ENCODE measurements around the gene MED31. TPM values are rescaled to one million over a fixed set of nuclear protein-coding genes. Genes with fewer than 3 reads are reported as not detected.
"Not testable (repeated sequence)": the region's sequence is repeated elsewhere in the genome, so short reads cannot be mapped to it uniquely, and the experiment has no call there.

Gene MED31
- total and polyA plus RNA-seq, 2 of the 4 experiments (the other 2 are of a cell fraction), result 5.6 to 11.6 TPM

DNA sequence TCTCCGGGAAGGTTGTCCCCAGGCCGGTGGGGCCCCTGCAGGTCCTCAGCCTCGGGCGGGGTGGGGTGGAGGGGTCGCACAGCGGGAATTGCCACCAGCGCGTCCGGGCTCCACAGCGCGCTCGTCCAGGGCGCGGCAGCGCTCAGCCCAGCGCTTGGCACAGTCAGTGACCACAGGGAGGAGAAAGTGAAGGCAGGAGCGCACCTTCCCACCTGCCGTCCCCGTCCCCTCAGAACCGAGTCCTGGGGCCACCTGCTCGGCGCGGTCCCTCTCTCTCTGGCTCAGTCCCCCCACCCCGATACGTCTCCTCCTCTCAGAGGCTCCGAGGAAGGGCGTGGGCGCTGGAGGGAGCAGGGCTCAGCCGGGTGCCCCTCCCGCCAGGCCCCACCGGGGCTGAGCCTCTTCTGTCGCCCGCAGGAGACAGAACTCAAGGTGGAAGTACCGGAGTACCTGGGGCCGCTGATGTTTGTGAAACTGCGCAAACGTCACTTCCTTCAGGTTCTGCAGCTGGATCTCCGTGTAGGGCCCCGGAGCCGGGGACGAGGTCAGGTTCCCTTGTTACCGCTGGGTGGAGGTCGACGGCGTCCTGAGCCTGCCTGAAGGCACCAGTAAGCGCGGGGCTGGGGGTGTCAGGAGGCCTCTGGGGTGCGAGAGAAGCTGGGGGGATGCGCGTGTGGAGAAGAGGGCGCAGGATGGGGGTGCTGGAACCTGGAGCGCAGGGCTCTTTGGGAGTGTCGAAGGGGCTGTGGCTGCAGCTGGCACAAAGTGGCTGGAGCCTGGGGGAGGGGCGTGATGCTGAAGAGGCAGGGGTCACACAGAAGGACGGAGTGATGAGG lies 5.6 kb upstream of the MED31 start:
- DNase-seq; H2BK20ac ChIP-seq (ENCODE audit: low read depth, low read length); H3K4me1 ChIP-seq (ENCODE audit: control insufficient read depth, insufficient read depth, low read length); in situ Hi-C loops (cut with MboI; ENCODE audit: low sequenced_read_pairs); BruUV-seq (replicated peaks); POLR2A ChIA-PET (ENCODE audit: unreplicated experiment); H3K79me1 ChIP-seq (ENCODE audit: low read depth in 1 of 2, low read length in 2 of 2); H4K91ac ChIP-seq (ENCODE audit: insufficient read depth, low read depth, low read length); CTCF ChIA-PET; H2BK5ac ChIP-seq (ENCODE audit: low read depth, low read length, poor library complexity, severe bottlenecking); H2AFZ ChIP-seq (replicated peaks; ENCODE audit: low read length, poor library complexity); H3K36me3 ChIP-seq (ENCODE audit: control insufficient read depth, insufficient read depth, low read length); H3K4me3 ChIP-seq (ENCODE audit: insufficient read depth, low read depth, low read length); H3K56ac ChIP-seq (ENCODE audit: extremely low read depth, insufficient read depth, low read length); H3K4me2 ChIP-seq (ENCODE audit: low read depth, low read length); H2AK5ac ChIP-seq (ENCODE audit: low read depth, low read length); H3K4ac ChIP-seq (ENCODE audit: low read depth, low read length); ATAC-seq (ENCODE audit: low read depth); H3K18ac ChIP-seq (ENCODE audit: low read depth, low read length); H4K8ac ChIP-seq (ENCODE audit: low read depth in 2 of 2, low read length in 2 of 2); H3K9ac ChIP-seq (ENCODE audit: low read depth, low read length); H3K9me3 ChIP-seq (ENCODE audit: control insufficient read depth, insufficient read depth, low read length); H3K14ac ChIP-seq (replicated peaks; ENCODE audit: low read depth, low read length); H4K5ac ChIP-seq (ENCODE audit: low read depth, low read length); H2BK15ac ChIP-seq (ENCODE audit: low read depth, low read length); dilution Hi-C loops (cut with HindIII; ENCODE audit: low sequenced_read_pairs, unreplicated experiment); H2BK120ac ChIP-seq (ENCODE audit: low read depth, low read length); H3K27ac ChIP-seq (ENCODE audit: insufficient read depth, low read length); H2AK9ac ChIP-seq (replicated peaks; ENCODE audit: low read depth, low read length, poor library complexity); H3K9me1 ChIP-seq (ENCODE audit: insufficient read depth, low read length); H3K23ac ChIP-seq (ENCODE audit: low read depth, low read length); H4K20me1 ChIP-seq (ENCODE audit: insufficient read depth, low read length): not testable (repeated sequence)
- 6% methylated on average over 6 of the region's 55 CpGs; no CpG with 5 or more reads in 1 of the 2 experiments for WGBS, 2 experiments (ENCODE audit: extremely low coverage in 2 of 2, insufficient read length in 1 of 2)
- peaks cover 52% of the 10 kb centered on the region for H3K27me3 ChIP-seq (ENCODE audit: control insufficient read depth, insufficient read depth, low read length)
- intact Hi-C loops (cut with micrococcal nuclease), result loop anchor here (10.0 kb wide), 1 partner anchor 1072 kb away; the partner anchor contains the start of gene NLRP1

DNA sequence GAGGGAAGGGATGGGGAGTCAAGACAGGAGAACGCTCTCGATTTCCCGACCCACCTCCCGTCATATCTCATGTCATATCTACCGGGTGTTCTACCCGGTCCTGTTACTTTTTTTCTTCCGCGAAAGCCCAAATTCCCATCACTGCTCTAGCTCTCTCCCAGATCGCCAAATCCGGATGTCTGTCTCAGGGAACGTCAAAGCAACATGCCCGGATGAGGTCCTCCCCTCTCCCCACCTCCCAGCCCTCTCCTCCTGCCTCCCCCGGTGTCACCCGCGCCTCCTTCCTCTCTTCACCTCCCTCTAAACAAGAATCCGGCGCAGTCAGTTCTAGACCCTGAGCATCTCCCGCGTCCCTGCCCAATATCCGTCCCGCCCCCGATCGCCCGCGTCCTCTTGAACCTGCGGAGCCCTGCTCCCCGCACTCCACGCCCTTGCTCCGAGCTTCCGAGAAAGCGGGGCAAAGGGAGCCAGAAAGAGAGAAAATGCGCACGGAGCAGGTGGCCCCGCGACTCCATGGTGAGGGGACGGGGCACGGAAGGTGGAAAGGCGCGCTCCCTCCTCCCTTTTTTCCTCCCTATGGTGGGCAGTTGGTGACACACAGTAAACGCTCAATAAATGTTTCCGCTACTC lies 4.4 kb upstream of the MED31 start:
- H3K4me3 ChIP-seq (ENCODE audit: insufficient read depth, low read depth, low read length); H2BK15ac ChIP-seq (ENCODE audit: low read depth, low read length); H2BK120ac ChIP-seq (ENCODE audit: low read depth, low read length); H3K4me1 ChIP-seq (ENCODE audit: control insufficient read depth, insufficient read depth, low read length); H2AFZ ChIP-seq (replicated peaks; ENCODE audit: low read length, poor library complexity); H4K8ac ChIP-seq (ENCODE audit: low read depth in 2 of 2, low read length in 2 of 2); in situ Hi-C loops (cut with MboI; ENCODE audit: low sequenced_read_pairs); H4K5ac ChIP-seq (ENCODE audit: low read depth, low read length); H3K56ac ChIP-seq (ENCODE audit: extremely low read depth, insufficient read depth, low read length); POLR2A ChIA-PET (ENCODE audit: unreplicated experiment); H3K9me1 ChIP-seq (ENCODE audit: insufficient read depth, low read length); H2AK9ac ChIP-seq (replicated peaks; ENCODE audit: low read depth, low read length, poor library complexity); H3K4me2 ChIP-seq (ENCODE audit: low read depth, low read length); H3K4ac ChIP-seq (ENCODE audit: low read depth, low read length); H4K91ac ChIP-seq (ENCODE audit: insufficient read depth, low read depth, low read length); H4K20me1 ChIP-seq (ENCODE audit: insufficient read depth, low read length); DNase-seq; ATAC-seq (ENCODE audit: low read depth); H3K36me3 ChIP-seq (ENCODE audit: control insufficient read depth, insufficient read depth, low read length); H3K27ac ChIP-seq (ENCODE audit: insufficient read depth, low read length); H2AK5ac ChIP-seq (ENCODE audit: low read depth, low read length); H2BK5ac ChIP-seq (ENCODE audit: low read depth, low read length, poor library complexity, severe bottlenecking); H3K23ac ChIP-seq (ENCODE audit: low read depth, low read length); H3K18ac ChIP-seq (ENCODE audit: low read depth, low read length); H3K9me3 ChIP-seq (ENCODE audit: control insufficient read depth, insufficient read depth, low read length); H2BK20ac ChIP-seq (ENCODE audit: low read depth, low read length); BruUV-seq (replicated peaks); H3K14ac ChIP-seq (replicated peaks; ENCODE audit: low read depth, low read length); dilution Hi-C loops (cut with HindIII; ENCODE audit: low sequenced_read_pairs, unreplicated experiment); CTCF ChIA-PET; H3K9ac ChIP-seq (ENCODE audit: low read depth, low read length): not testable (repeated sequence)
- intact Hi-C loops (cut with micrococcal nuclease), result loop anchor here (10.0 kb wide), 1 partner anchor 1071 kb away; the partner anchor contains the start of gene NLRP1
- Histone ChIP-seq H3K27me3 (ENCODE audit: control insufficient read depth, insufficient read depth, low read length) (peaks cover 45% of the 10 kb centered on the region), H3K79me1 (ENCODE audit: low read depth in 1 of 2, low read length in 2 of 2) (peaks cover 4 to 11% of the 10 kb centered on the region in 2 experiments; a peak in 3 of 4 replicates)
- no CpG with 5 or more reads among the region's 41 CpGs for WGBS, 2 experiments (ENCODE audit: extremely low coverage in 2 of 2, insufficient read length in 1 of 2)
